ENCODE measurements around the gene TMEM140. TPM values are rescaled to one million over a fixed set of nuclear protein-coding genes. Genes with fewer than 3 reads are reported as not detected.

TMEM140 gene
- total RNA-seq, 1 experiment from 2014 or later = 3.2 TPM

GRCh38 chr7:135154734-135155133 lies 6.9 kb downstream of the TMEM140 start:
- Histone ChIP-seq H3K36me3 (ENCODE audit: control insufficient read depth, insufficient read depth, low read length) (no peaks in the 10 kb centered on the region), H3K4me3 (ENCODE audit: low read depth in 2 of 2, low read length in 2 of 2) (no peak overlapping the region), H3K4me1 (ENCODE audit: control insufficient read depth, insufficient read depth, low read length) (no peaks in the 10 kb centered on the region), H3K27ac (ENCODE audit: low read length) (no peak overlapping the region), H3K9me3 (ENCODE audit: control insufficient read depth, insufficient read depth, low read depth, low read length) (peaks cover 10% of the 10 kb centered on the region; the same call in 1 of the 2 replicates), H3K27me3 (ENCODE audit: control insufficient read depth, insufficient read depth, low read length) (no peaks in the 10 kb centered on the region)
- CTCF ChIA-PET = no interaction called here
- POLR2A ChIA-PET = no interaction called here
- BruUV-seq (replicated peaks) = no TSS peak
- TF ChIP-seq, protein P1, sequence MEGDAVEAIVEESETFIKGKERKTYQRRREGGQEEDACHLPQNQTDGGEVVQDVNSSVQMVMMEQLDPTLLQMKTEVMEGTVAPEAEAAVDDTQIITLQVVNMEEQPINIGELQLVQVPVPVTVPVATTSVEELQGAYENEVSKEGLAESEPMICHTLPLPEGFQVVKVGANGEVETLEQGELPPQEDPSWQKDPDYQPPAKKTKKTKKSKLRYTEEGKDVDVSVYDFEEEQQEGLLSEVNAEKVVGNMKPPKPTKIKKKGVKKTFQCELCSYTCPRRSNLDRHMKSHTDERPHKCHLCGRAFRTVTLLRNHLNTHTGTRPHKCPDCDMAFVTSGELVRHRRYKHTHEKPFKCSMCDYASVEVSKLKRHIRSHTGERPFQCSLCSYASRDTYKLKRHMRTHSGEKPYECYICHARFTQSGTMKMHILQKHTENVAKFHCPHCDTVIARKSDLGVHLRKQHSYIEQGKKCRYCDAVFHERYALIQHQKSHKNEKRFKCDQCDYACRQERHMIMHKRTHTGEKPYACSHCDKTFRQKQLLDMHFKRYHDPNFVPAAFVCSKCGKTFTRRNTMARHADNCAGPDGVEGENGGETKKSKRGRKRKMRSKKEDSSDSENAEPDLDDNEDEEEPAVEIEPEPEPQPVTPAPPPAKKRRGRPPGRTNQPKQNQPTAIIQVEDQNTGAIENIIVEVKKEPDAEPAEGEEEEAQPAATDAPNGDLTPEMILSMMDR (IDR thresholded peaks at IDR 0.05) = no peak
- no peak for TF ChIP-seq POLR2AphosphoS5 (IDR thresholded peaks at IDR 0.05; ENCODE audit: low read depth, low read length)
- TF ChIP-seq, protein P2, sequence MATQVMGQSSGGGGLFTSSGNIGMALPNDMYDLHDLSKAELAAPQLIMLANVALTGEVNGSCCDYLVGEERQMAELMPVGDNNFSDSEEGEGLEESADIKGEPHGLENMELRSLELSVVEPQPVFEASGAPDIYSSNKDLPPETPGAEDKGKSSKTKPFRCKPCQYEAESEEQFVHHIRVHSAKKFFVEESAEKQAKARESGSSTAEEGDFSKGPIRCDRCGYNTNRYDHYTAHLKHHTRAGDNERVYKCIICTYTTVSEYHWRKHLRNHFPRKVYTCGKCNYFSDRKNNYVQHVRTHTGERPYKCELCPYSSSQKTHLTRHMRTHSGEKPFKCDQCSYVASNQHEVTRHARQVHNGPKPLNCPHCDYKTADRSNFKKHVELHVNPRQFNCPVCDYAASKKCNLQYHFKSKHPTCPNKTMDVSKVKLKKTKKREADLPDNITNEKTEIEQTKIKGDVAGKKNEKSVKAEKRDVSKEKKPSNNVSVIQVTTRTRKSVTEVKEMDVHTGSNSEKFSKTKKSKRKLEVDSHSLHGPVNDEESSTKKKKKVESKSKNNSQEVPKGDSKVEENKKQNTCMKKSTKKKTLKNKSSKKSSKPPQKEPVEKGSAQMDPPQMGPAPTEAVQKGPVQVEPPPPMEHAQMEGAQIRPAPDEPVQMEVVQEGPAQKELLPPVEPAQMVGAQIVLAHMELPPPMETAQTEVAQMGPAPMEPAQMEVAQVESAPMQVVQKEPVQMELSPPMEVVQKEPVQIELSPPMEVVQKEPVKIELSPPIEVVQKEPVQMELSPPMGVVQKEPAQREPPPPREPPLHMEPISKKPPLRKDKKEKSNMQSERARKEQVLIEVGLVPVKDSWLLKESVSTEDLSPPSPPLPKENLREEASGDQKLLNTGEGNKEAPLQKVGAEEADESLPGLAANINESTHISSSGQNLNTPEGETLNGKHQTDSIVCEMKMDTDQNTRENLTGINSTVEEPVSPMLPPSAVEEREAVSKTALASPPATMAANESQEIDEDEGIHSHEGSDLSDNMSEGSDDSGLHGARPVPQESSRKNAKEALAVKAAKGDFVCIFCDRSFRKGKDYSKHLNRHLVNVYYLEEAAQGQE (IDR thresholded peaks at IDR 0.05; ENCODE audit: insufficient read depth in 1 of 2, low read depth in 2 of 2, low read length in 1 of 2) = no peak
- TF ChIP-seq TCF7L2 (IDR thresholded peaks at IDR 0.05; ENCODE audit: low read depth, low read length) = no peak
- no peak for TF ChIP-seq SIN3A (IDR thresholded peaks at IDR 0.05; ENCODE audit: borderline replicate concordance, insufficient read depth, low read depth, low read length)
- in situ Hi-C loops (cut with HindIII; ENCODE audit: low pct_unique_long_range_greater_than_20kb, low sequenced_read_pairs) (no loop called here), intact Hi-C loops (cut with micrococcal nuclease; ENCODE audit: unreplicated experiment) (no loop called here)
- ATAC-seq = no peak
- DNase-seq (ENCODE audit: low read depth, low spot score) = no peak

GRCh38 chr7:135156290-135156689 lies 8.4 kb downstream of the TMEM140 start:
- H3K27ac ChIP-seq (ENCODE audit: low read length) = no peak overlapping the region
- TF ChIP-seq, protein P1 (IDR thresholded peaks at IDR 0.05) = no peak
- TF ChIP-seq TCF7L2 (IDR thresholded peaks at IDR 0.05; ENCODE audit: low read depth, low read length) (no peak), POLR2AphosphoS5 (IDR thresholded peaks at IDR 0.05; ENCODE audit: low read depth, low read length) (no peak), SIN3A (IDR thresholded peaks at IDR 0.05; ENCODE audit: borderline replicate concordance, insufficient read depth, low read depth, low read length) (no peak)
- TF ChIP-seq, protein P2 (IDR thresholded peaks at IDR 0.05; ENCODE audit: insufficient read depth in 1 of 2, low read depth in 2 of 2, low read length in 1 of 2) = no peak
- H3K27me3 ChIP-seq (ENCODE audit: control insufficient read depth, insufficient read depth, low read length) = no peaks in the 10 kb centered on the region
- POLR2A ChIA-PET = no interaction called here
- in situ Hi-C loops (cut with HindIII; ENCODE audit: low pct_unique_long_range_greater_than_20kb, low sequenced_read_pairs) (no loop called here), intact Hi-C loops (cut with micrococcal nuclease; ENCODE audit: unreplicated experiment) (no loop called here)
- no peak for ATAC-seq
- no peak overlapping the region for H3K4me3 ChIP-seq (ENCODE audit: low read depth in 2 of 2, low read length in 2 of 2)
- no TSS peak for BruUV-seq (replicated peaks)
- peaks cover 10% of the 10 kb centered on the region; the same call in 1 of the 2 replicates for H3K9me3 ChIP-seq (ENCODE audit: control insufficient read depth, insufficient read depth, low read depth, low read length)
- H3K36me3 ChIP-seq (ENCODE audit: control insufficient read depth, insufficient read depth, low read length) = no peaks in the 10 kb centered on the region
- DNase-seq (ENCODE audit: low read depth, low spot score) = no peak
- no peaks in the 10 kb centered on the region for H3K4me1 ChIP-seq (ENCODE audit: control insufficient read depth, insufficient read depth, low read length)
- CTCF ChIA-PET = no interaction called here

Measured in Panc1 (cell line).